ENCODE results near the gene GALNTL6. TPM values are rescaled to one million over a fixed set of nuclear protein-coding genes. Genes with fewer than 3 reads are reported as not detected.

GALNTL6 gene
- total and polyA plus RNA-seq, 2 experiments from 2014 or later: 0.38 to 0.40 TPM

DNA sequence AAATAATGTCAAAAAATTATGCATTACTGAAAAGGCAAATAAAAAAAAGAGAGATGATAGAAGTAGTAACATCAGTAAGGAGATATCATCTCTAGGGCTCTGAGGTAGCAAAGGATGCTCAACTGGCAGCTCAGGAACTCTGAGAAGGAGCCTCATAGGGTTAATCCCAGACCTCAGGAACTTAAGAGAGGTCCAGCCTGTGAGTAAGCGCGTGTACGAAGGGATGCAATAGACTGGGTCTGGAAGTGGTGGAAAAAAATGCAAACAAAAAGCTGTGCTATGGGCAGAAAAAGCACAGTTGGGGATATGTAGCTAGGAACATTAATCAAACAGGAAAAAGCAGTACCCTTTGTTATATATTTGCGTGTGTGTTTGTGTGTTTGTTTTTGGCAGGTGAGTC is 282.0 kb downstream of the GALNTL6 start (continued):
- TF ChIP-seq, protein P1, sequence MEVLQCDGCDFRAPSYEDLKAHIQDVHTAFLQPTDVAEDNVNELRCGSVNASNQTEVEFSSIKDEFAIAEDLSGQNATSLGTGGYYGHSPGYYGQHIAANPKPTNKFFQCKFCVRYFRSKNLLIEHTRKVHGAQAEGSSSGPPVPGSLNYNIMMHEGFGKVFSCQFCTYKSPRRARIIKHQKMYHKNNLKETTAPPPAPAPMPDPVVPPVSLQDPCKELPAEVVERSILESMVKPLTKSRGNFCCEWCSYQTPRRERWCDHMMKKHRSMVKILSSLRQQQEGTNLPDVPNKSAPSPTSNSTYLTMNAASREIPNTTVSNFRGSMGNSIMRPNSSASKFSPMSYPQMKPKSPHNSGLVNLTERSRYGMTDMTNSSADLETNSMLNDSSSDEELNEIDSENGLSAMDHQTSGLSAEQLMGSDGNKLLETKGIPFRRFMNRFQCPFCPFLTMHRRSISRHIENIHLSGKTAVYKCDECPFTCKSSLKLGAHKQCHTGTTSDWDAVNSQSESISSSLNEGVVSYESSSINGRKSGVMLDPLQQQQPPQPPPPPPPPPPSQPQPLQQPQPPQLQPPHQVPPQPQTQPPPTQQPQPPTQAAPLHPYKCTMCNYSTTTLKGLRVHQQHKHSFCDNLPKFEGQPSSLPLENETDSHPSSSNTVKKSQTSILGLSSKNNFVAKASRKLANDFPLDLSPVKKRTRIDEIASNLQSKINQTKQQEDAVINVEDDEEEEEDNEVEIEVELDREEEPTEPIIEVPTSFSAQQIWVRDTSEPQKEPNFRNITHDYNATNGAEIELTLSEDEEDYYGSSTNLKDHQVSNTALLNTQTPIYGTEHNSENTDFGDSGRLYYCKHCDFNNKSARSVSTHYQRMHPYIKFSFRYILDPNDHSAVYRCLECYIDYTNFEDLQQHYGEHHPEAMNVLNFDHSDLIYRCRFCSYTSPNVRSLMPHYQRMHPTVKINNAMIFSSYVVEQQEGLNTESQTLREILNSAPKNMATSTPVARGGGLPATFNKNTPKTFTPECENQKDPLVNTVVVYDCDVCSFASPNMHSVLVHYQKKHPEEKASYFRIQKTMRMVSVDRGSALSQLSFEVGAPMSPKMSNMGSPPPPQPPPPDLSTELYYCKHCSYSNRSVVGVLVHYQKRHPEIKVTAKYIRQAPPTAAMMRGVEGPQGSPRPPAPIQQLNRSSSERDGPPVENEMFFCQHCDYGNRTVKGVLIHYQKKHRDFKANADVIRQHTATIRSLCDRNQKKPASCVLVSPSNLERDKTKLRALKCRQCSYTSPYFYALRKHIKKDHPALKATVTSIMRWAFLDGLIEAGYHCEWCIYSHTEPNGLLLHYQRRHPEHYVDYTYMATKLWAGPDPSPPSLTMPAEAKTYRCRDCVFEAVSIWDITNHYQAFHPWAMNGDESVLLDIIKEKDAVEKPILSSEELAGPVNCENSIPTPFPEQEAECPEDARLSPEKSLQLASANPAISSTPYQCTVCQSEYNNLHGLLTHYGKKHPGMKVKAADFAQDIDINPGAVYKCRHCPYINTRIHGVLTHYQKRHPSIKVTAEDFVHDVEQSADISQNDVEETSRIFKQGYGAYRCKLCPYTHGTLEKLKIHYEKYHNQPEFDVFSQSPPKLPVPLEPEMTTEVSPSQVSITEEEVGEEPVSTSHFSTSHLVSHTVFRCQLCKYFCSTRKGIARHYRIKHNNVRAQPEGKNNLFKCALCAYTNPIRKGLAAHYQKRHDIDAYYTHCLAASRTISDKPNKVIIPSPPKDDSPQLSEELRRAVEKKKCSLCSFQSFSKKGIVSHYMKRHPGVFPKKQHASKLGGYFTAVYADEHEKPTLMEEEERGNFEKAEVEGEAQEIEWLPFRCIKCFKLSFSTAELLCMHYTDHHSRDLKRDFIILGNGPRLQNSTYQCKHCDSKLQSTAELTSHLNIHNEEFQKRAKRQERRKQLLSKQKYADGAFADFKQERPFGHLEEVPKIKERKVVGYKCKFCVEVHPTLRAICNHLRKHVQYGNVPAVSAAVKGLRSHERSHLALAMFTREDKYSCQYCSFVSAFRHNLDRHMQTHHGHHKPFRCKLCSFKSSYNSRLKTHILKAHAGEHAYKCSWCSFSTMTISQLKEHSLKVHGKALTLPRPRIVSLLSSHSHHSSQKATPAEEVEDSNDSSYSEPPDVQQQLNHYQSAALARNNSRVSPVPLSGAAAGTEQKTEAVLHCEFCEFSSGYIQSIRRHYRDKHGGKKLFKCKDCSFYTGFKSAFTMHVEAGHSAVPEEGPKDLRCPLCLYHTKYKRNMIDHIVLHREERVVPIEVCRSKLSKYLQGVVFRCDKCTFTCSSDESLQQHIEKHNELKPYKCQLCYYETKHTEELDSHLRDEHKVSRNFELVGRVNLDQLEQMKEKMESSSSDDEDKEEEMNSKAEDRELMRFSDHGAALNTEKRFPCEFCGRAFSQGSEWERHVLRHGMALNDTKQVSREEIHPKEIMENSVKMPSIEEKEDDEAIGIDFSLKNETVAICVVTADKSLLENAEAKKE (CRISPR knock-in tag; IDR thresholded peaks at IDR 0.05): no peak
- no peak for TF ChIP-seq NANOG (IDR thresholded peaks at IDR 0.05; ENCODE audit: borderline replicate concordance)
- TF ChIP-seq STAT1 (IDR thresholded peaks at IDR 0.05; ENCODE audit: unreplicated experiment): no peak

GRCh38 chr4:172096786-172097185 is 283.6 kb downstream of the GALNTL6 start:
- no peak overlapping the region for H2AFZ ChIP-seq
- H3K27ac Mint-ChIP-seq: no peak overlapping the region
- no peaks in the 10 kb centered on the region for H3K79me2 ChIP-seq (replicated peaks; ENCODE audit: insufficient read depth)
- H3K9me2 ChIP-seq (ENCODE audit: insufficient read depth): no peaks in the 10 kb centered on the region
- no peak overlapping the region for H3K4me2 ChIP-seq
- H3K4me3 ChIP-seq: no peak overlapping the region
- no peaks in the 10 kb centered on the region for H3K36me3 ChIP-seq (ENCODE audit: insufficient read depth)
- no peaks in the 10 kb centered on the region for H4K20me1 ChIP-seq (replicated peaks; ENCODE audit: insufficient read depth)
- peaks cover 2% of the 10 kb centered on the region for H3K27me3 Mint-ChIP-seq (ENCODE audit: insufficient read depth, low read depth, poor library complexity)
- DNase-seq (ENCODE audit: low spot score) (no peak), ATAC-seq (no peak)
- H3K4me1 Mint-ChIP-seq: peaks cover 8% of the 10 kb centered on the region
- no peak overlapping the region for H3K4me3 Mint-ChIP-seq
- H3K36me3 Mint-ChIP-seq (ENCODE audit: low read depth): no peaks in the 10 kb centered on the region
- no peaks in the 10 kb centered on the region for H3K27me3 ChIP-seq (ENCODE audit: insufficient read depth)
- no peaks in the 10 kb centered on the region for H3K9me3 Mint-ChIP-seq
- 0 out of 2 replicates have a peak, but pooled peaks cover 6% of the 10 kb centered on the region for H3K4me1 ChIP-seq (ENCODE audit: insufficient read depth)
- H3K27ac ChIP-seq (ENCODE audit: low read depth): no peak overlapping the region
- no peaks in the 10 kb centered on the region for H3F3A ChIP-seq (replicated peaks; ENCODE audit: low read depth)
- TF ChIP-seq ZNF114 (CRISPR knock-in tag; IDR thresholded peaks at IDR 0.05) (no peak), EZH2 (IDR thresholded peaks at IDR 0.05; ENCODE audit: low read depth, unreplicated experiment) (no peak), STAT1 (IDR thresholded peaks at IDR 0.05; ENCODE audit: unreplicated experiment) (no peak)
- TF ChIP-seq, protein P2, sequence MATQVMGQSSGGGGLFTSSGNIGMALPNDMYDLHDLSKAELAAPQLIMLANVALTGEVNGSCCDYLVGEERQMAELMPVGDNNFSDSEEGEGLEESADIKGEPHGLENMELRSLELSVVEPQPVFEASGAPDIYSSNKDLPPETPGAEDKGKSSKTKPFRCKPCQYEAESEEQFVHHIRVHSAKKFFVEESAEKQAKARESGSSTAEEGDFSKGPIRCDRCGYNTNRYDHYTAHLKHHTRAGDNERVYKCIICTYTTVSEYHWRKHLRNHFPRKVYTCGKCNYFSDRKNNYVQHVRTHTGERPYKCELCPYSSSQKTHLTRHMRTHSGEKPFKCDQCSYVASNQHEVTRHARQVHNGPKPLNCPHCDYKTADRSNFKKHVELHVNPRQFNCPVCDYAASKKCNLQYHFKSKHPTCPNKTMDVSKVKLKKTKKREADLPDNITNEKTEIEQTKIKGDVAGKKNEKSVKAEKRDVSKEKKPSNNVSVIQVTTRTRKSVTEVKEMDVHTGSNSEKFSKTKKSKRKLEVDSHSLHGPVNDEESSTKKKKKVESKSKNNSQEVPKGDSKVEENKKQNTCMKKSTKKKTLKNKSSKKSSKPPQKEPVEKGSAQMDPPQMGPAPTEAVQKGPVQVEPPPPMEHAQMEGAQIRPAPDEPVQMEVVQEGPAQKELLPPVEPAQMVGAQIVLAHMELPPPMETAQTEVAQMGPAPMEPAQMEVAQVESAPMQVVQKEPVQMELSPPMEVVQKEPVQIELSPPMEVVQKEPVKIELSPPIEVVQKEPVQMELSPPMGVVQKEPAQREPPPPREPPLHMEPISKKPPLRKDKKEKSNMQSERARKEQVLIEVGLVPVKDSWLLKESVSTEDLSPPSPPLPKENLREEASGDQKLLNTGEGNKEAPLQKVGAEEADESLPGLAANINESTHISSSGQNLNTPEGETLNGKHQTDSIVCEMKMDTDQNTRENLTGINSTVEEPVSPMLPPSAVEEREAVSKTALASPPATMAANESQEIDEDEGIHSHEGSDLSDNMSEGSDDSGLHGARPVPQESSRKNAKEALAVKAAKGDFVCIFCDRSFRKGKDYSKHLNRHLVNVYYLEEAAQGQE (IDR thresholded peaks at IDR 0.05; ENCODE audit: unreplicated experiment): no peak
- TF ChIP-seq, protein P1 (CRISPR knock-in tag; IDR thresholded peaks at IDR 0.05): no peak
